Activated T-cell treated with anti-CD3 and anti-CD28 coated beads, Interleukin-2, amount 50 U/mL, for 4 hours (primary cell): Measurements from ENCODE around the gene ARHGEF37. TPM values are rescaled to one million over a fixed set of nuclear protein-coding genes. Genes with fewer than 3 reads are reported as not detected.

Experiments
- ATAC-seq, 2 donors: fragments of 200-7000 bp; cut with Tn5 transposase; one replicate each; pipeline ENCODE4 v1.10.0; 2021
- DNase-seq: peaks from one replicate; pipeline ENCODE4 v3.0.0-alpha.2; 2020
- H3K27me3 Mint-ChIP-seq: one replicate; pipeline ENCODE4 v1.8.0; 2021; ENCODE audit warnings: low read depth, mixed read lengths
- H3K36me3 Mint-ChIP-seq: one replicate; pipeline ENCODE4 v1.8.0; 2022; ENCODE audit warnings: mixed read lengths; ENCODE audit not compliant: insufficient read depth
- H3K4me1 Mint-ChIP-seq: one replicate; pipeline ENCODE4 v1.8.0; 2021; ENCODE audit warnings: low read depth, mixed read lengths
- H3K4me3 Mint-ChIP-seq: one replicate; pipeline ENCODE4 v1.8.0; 2021; ENCODE audit warnings: mild to moderate bottlenecking, moderate library complexity, mixed read lengths
- H3K9me3 Mint-ChIP-seq: one replicate; pipeline ENCODE4 v1.8.0; 2021; ENCODE audit warnings: mixed read lengths
- total RNA-seq, 3 donors: library from RNA; stranded (reverse); gene quantifications; one replicate each; pipeline ENCODE4 v1.2.1, GENCODE V29; 2021

ARHGEF37 gene
- total RNA-seq, 3 donors from 2014 or later: 0.08 to 0.53 (median 0.52) TPM

DNA sequence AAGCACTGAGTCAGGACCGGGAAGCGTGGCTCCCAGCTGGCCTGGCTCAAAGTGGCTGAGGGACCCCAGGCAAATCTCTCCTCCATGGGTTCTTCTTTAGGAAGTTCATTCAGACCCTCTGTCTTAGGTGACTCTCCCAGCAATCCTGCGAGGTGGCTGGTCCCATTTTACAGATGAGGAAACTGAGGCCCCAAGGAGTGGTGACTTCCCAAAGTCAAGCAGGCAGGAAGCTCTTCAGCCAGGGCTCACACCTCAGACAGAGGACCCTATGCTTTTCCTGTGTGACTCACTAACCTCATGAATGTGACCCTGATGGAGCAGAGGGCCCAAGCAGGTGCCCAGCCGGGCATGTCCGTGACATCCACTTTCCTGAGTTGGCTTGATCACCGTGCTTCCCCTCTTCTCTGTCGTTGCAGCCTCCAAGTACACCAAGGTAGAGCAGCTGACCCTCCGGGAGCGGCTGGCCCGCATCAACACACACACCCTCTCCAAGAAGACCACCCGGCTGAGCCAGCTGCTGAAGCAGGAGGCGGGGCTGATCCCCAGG is 36.5 kb downstream of the ARHGEF37 start:
- Mint-ChIP-seq H3K4me3 (no peak overlapping the region), H3K4me1 (no peaks in the 10 kb centered on the region), H3K27me3 (no peaks in the 10 kb centered on the region), H3K36me3 (no peaks in the 10 kb centered on the region), H3K9me3 (no peaks in the 10 kb centered on the region)
- no peak for DNase-seq
- no peak for ATAC-seq

DNA sequence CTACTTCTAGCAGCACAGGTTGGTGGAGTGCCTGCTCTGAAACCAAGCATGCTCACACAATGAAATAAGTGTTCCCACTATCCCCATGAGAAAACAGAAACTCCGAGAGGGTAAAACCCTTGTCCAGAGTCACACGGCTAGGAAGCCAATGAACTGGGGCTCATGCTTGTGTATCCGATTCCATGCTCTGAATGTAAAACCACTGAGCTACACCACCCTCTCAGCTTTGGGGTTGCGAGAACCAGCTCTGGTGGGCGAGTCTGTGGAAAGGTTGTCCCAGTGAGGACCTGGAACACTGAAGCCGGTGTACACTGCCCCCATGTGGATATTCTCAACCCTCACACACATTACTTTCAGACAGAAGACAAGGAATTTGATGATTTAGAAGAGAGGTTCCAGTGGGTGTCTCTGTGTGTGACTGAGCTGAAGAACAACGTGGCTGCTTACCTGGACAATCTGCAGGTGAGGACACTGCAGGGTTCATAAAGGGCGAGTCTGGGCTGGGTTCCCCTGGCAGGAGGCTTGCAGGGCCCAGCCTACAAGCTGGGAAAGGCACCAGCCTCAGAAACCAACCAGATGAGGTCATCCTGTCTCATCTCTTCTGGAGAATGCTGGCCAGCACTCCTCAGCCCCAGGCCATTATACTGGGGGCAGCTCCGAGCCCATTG is 37.4 kb downstream of the ARHGEF37 start:
- H3K9me3 Mint-ChIP-seq: no peaks in the 10 kb centered on the region
- ATAC-seq (peak in 1 of 2 donors; percentile 47), DNase-seq (no peak)
- no peaks in the 10 kb centered on the region for H3K4me1 Mint-ChIP-seq
- H3K4me3 Mint-ChIP-seq: no peak overlapping the region
- no peaks in the 10 kb centered on the region for H3K36me3 Mint-ChIP-seq
- H3K27me3 Mint-ChIP-seq: no peaks in the 10 kb centered on the region

DNA sequence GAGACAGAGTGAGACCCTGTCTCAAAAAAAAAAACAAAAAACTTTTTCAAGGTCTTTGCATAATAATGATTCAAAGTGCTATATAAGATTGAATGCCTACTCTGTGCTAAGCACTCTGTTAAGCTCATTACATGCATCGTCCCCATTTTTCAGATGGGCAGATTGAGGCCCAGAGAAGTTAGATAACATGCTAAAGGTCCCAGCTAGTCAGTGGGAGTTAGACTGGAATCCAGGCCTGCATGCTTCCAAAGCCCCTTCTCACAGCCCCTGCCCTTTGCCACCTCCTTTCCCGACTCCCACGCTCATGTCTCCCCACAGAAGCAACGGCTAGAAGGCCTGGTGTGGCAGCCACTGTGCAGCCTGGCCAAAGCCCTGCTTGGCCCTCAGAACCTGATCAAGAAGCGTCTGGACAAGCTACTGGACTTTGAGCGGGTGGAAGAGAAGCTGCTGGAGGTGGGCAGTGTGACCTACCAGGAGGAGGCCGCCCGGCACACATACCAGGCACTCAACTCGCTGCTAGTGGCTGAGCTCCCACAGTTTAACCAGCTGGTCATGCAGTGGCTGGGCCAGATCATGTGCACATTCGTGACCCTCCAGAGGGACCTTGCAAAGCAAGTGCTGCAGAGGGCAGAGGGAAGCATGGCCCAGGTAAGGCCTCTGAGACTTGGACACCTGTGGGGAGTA is 40.3 kb downstream of the ARHGEF37 start:
- no peaks in the 10 kb centered on the region for H3K9me3 Mint-ChIP-seq
- H3K4me3 Mint-ChIP-seq: no peak overlapping the region
- H3K4me1 Mint-ChIP-seq: no peaks in the 10 kb centered on the region
- no peaks in the 10 kb centered on the region for H3K36me3 Mint-ChIP-seq
- ATAC-seq (no peak), DNase-seq (no peak)
- H3K27me3 Mint-ChIP-seq: no peaks in the 10 kb centered on the region

DNA sequence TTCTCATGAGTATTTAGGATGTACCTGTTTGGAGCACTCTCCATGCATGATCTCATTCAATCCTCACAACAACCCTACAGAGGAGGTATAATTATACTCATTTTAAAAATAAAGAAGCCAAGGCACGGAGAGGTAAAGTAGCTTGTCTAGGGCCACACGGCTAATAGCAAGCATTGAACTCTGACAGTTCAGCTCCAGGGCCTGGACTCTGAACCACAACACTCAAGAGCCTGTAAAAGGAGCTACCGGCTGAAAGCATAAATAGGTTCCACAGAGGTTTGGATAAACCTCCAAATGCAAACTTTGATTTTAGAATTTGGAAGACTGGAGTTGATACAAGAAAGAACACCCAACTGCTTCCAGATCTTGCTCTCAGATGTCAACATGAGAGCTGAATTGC is 41.2 kb downstream of the ARHGEF37 start:
- Mint-ChIP-seq H3K9me3 (no peaks in the 10 kb centered on the region), H3K4me1 (no peaks in the 10 kb centered on the region), H3K27me3 (peaks cover 1% of the 10 kb centered on the region), H3K36me3 (no peaks in the 10 kb centered on the region), H3K4me3 (no peak overlapping the region)
- ATAC-seq: no peak
- no peak for DNase-seq

DNA sequence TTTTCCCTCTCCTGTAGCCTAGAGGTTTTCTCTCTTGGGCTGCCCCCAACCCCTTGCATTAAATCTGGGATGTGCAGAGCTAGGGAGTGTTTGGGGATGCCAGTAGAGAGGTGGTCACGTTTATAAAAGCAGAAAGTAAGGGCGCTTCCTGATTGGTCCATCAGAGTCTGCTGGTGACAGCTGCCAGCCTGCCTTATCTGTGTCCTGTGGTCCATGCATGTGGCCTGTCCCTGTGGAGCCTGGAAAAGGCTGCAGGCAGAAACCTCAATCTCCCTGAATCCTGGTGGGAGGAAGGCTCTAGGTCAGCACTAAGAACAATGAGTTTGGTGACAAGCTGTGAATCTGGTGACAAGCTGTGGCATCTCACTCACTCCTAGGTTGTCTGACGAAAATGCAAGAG is 42.2 kb downstream of the ARHGEF37 start:
- no peak for ATAC-seq
- H3K4me1 Mint-ChIP-seq: no peaks in the 10 kb centered on the region
- peaks cover 2% of the 10 kb centered on the region for H3K27me3 Mint-ChIP-seq
- DNase-seq: no peak
- H3K36me3 Mint-ChIP-seq: no peaks in the 10 kb centered on the region
- H3K4me3 Mint-ChIP-seq: no peak overlapping the region
- no peaks in the 10 kb centered on the region for H3K9me3 Mint-ChIP-seq

DNA sequence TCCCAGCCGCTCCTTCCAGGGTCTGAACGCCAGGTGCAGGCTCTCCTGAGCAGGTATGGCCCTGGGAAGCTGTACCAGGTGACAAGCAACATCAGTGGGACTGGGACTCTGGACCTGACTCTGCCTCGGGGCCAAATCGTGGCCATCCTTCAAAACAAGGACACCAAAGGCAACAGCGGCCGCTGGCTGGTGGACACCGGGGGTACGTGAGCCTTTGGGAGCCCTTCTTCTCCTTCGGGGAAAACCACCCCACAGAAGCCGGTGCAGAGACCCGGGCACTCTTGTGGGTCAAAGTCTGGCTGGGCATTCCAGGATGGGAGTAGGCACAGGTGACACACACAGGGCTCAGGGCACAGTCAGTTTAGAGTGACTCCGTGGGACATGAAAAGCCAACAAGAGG is 45.8 kb downstream of the ARHGEF37 start:
- DNase-seq (no peak), ATAC-seq (no peak)
- H3K36me3 Mint-ChIP-seq: no peaks in the 10 kb centered on the region
- peaks cover 2% of the 10 kb centered on the region for H3K27me3 Mint-ChIP-seq
- no peaks in the 10 kb centered on the region for H3K4me1 Mint-ChIP-seq
- no peak overlapping the region for H3K4me3 Mint-ChIP-seq
- no peaks in the 10 kb centered on the region for H3K9me3 Mint-ChIP-seq

DNA sequence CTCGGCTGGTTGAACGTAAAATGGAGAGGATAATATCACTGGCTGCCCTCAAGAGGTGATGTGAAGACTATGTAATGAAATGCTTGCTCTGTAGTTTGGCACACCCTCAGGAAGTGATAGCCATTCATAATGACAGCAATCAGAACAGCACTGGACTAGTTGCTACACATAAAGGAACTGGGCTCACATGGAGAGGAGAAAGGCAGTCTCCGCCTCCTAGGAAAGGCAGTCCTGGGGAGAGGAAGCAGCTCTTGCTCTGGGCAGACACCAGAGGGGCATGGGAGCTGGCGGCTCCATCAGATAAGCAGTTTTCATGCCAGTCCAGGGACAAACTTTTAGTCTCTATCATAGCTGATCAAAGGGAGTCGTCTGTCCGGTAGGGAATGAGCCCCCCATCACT is 46.9 kb downstream of the ARHGEF37 start:
- no peaks in the 10 kb centered on the region for H3K9me3 Mint-ChIP-seq
- H3K4me3 Mint-ChIP-seq: no peak overlapping the region
- no peak for ATAC-seq
- no peaks in the 10 kb centered on the region for H3K36me3 Mint-ChIP-seq
- no peak for DNase-seq
- H3K27me3 Mint-ChIP-seq: peaks cover 2% of the 10 kb centered on the region
- peaks cover 3% of the 10 kb centered on the region for H3K4me1 Mint-ChIP-seq

DNA sequence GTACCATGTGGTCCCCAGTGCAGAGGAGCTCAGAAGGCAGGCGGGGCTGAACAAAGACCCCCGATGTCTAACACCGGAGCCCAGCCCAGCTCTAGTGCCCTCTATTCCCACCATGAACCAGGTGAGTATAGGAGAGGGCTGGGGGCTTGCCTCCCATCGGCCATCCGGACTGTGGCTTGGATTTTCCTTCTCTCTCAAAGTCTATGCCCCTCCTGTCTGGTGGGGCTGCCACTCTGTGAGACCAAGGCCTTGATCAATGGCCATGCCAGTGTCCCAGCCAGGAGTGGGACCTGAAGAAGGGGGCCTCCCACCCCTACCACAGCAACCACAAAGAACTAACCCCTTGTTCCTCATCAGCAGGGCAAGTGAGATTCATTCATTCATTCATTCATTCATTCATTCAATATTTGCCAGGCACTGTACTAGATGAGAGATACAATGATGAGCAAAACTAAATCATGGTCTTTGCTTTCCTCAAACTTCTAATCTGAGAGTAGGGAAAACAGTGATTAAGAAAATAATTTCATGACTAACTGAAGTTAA is 47.6 kb downstream of the ARHGEF37 start:
- H3K27me3 Mint-ChIP-seq: peaks cover 2% of the 10 kb centered on the region
- H3K4me3 Mint-ChIP-seq: no peak overlapping the region
- DNase-seq (no peak), ATAC-seq (no peak)
- peaks cover 3% of the 10 kb centered on the region for H3K4me1 Mint-ChIP-seq
- no peaks in the 10 kb centered on the region for H3K36me3 Mint-ChIP-seq
- no peaks in the 10 kb centered on the region for H3K9me3 Mint-ChIP-seq

DNA sequence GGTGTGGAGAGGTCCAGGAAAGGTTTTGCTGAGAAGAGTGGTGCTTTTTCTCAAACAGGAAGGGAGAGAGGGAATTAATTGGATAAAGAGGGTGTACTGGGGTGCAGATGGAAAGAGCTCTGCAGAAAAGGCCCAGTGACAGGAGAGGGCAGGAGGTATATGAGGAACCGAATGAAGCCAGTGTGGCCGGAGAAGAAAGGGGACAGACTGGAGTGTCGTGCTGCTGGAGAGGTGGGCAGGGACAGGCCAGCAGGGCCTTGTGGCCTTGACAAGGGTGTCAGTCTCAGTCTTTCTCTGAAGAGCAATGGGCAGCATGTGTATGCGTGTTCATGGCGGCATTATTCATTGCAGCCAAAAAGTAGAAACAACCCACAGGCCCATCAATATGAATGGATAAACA is 48.1 kb downstream of the ARHGEF37 start:
- ATAC-seq (no peak), DNase-seq (no peak)
- Mint-ChIP-seq H3K36me3 (no peaks in the 10 kb centered on the region), H3K4me3 (no peak overlapping the region), H3K4me1 (peaks cover 3% of the 10 kb centered on the region), H3K27me3 (peaks cover 2% of the 10 kb centered on the region), H3K9me3 (no peaks in the 10 kb centered on the region)

DNA sequence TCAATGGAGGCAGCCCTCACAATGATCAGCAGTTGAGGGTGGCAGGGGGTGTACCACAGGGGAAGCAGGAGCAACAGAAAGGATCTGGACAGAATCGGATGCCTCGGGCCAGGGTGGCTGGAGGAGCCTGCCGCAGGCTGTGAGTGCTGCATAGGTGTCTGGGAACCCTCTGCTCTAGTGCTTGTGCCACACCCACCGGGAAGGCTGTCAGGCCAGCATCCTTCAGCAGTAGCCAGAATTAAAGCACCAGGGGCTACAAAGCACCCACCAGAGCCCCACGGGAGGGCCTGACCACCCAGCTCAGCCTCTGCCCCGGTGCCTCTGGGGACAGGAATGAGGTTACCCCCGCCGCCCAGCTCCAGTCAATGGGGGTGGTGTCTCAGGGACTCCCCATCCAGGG is 49.0 kb downstream of the ARHGEF37 start:
- ATAC-seq: no peak
- no peaks in the 10 kb centered on the region for H3K9me3 Mint-ChIP-seq
- H3K36me3 Mint-ChIP-seq: no peaks in the 10 kb centered on the region
- H3K4me1 Mint-ChIP-seq: peaks cover 3% of the 10 kb centered on the region
- peaks cover 2% of the 10 kb centered on the region for H3K27me3 Mint-ChIP-seq
- DNase-seq: no peak
- no peak overlapping the region for H3K4me3 Mint-ChIP-seq

DNA sequence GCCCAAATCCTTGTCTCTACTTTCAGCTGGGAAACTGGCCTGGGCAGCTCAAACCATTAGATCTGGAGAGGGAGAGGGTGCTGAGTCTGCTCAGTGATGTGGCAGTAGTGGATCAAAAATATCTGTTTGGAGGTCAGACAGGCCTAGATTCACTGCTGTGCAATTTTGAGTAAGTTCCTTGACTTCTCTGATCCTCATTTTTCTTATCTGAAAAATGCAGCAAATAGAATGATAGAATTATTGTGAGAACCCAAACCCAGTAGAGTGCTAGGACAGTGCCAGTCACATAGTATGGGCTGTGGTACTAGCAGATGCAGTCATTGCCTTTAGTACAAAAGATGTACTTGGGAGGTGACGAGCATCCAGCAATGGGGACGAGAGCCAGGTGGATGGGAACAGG is 50.2 kb downstream of the ARHGEF37 start:
- peaks cover 2% of the 10 kb centered on the region for H3K27me3 Mint-ChIP-seq
- H3K36me3 Mint-ChIP-seq: no peaks in the 10 kb centered on the region
- H3K4me1 Mint-ChIP-seq: peaks cover 3% of the 10 kb centered on the region
- H3K4me3 Mint-ChIP-seq: no peak overlapping the region
- ATAC-seq (no peak), DNase-seq (no peak)
- H3K9me3 Mint-ChIP-seq: no peaks in the 10 kb centered on the region

DNA sequence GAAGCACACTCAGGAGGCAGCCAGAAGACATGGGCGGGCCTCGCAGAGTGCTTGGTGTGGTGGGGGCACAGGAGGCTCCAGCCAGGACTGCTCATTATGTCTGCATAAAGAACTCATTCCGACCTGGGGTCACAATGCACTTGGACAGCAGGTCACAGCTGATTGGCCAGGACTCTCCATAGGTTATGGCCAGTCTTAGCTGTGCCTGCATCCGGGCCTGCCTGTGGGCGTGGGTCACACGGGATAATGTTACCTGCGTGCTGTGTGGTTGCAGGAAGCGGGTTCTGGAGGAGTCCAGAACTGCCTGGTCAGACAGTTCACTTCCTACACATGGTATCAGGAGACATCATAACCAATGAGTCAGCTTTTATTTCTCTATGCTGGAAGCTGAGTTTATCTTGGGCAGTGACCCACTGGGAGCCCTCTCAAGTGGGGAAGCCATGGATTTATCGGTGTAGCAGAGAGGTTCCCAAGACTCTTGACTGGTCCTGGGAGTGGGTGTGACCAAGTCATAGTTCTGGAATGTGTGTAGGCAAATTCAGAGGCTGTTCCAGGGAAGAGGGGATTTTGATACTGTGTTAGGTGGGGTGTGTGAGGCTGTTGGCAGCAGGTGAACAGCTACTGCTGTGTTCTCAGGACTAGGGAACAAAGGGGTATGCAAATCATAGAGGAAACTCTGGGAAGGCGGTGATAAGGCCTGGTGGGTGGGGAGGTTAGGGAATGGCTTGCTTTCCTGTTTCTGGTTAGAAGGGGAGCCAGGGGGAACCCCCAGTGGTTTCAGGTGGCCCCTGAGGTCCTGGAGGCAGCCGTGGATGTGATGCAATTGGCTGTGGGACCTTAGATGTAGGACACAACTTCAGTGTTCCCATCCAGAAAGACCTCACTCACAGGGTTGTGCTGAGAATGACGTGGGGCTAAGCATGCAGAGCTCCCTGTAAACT is 51.3 kb downstream of the ARHGEF37 start:
- Mint-ChIP-seq H3K9me3 (no peaks in the 10 kb centered on the region), H3K4me1 (peaks cover 3% of the 10 kb centered on the region), H3K4me3 (no peak overlapping the region), H3K27me3 (no peaks in the 10 kb centered on the region), H3K36me3 (no peaks in the 10 kb centered on the region)
- ATAC-seq (peak in 1 of 2 donors; percentile 9), DNase-seq (no peak)

DNA sequence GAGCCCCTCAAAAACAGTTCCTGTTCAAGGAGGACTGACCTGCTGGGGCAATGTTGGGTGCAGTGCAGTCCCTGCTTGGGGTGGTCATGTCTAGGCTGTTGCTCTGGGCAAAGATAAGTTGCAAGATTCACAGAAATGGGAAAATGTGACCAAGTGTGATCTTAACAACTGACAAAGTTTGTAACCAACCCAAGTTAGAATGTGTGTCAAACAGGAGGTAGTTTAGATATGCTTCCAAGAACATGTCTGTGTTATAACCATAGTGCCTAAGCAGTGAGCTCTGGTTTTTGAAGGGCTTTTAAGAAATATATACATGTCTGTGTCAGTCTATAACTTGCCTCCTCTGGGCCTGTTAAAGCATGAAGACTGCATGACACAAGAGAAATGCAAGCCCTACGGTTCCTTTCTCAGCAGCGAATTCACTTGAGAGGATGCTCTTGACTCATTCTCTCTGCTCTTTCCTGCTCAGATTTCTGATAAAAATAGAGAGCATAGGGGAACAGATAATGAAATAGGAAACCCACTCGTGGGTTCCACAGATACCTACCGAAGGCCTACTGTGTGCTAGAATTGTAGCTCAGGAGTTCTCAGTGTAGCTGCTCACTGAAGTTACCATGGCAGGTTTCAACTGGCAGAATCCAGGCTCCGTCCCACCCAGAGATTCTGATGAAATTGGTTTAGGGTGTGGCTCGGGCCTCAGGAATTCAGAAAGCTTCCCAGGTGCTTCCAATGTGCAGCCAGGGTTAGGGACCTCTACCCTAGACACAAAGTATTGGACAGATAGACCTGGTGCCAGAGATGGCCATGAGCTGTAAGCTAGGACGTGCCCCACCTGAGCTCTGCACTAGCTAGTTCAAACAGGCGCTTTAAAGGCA is 52.4 kb downstream of the ARHGEF37 start:
- H3K27me3 Mint-ChIP-seq: no peaks in the 10 kb centered on the region
- H3K9me3 Mint-ChIP-seq: no peaks in the 10 kb centered on the region
- no peaks in the 10 kb centered on the region for H3K36me3 Mint-ChIP-seq
- ATAC-seq: no peak
- no peak overlapping the region for H3K4me3 Mint-ChIP-seq
- DNase-seq: no peak
- H3K4me1 Mint-ChIP-seq: peaks cover 3% of the 10 kb centered on the region
